Renal cortex interstitium (tissue), 11 donors: Measurements from ENCODE around the gene RBM33. TPM values are rescaled to one million over a fixed set of nuclear protein-coding genes. Genes with fewer than 3 reads are reported as not detected.

Experiments used
- DNase-seq, 11 donors: peaks; one replicate each; pipeline ENCODE4 v3.0.0-alpha.2; 2013; ENCODE audit warnings: low read depth in 9 of 11, low spot score in 4 of 11; ENCODE audit errors: extremely low read depth in 1 of 11
- polyA plus RNA-seq, 3 donors: library from polyadenylated mRNA; unstranded; fragments of 120-200 nt; gene quantifications; one replicate each; pipeline ENCODE4 v1.2.1, GENCODE V29; 2013; ENCODE audit not compliant: insufficient read length in 3 of 3

RBM33 gene
- polyA plus RNA-seq, 3 donors, result 31.6 to 45.8 (median 37.7) TPM

DNA sequence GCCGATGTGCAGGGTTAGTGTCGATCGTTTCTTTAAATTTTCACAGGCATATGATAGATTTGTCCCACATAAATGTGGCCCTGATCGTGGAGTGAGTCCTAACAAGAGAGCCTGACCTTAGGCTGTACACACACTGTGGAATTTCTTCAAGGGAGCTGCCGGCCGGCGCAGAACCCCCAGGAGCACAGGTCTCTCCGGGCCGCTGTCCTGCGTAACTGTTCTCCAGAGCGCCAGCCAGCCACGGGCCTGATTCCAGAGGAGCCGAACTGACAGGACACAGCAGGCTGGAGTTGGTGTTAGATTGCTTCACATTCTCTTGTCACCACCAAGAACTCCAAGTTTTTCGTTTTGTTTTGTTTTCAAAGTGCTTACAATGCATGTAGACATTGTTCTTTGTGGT, 130.5 kb downstream of the RBM33 start:
- DNase-seq, result no peak

DNA sequence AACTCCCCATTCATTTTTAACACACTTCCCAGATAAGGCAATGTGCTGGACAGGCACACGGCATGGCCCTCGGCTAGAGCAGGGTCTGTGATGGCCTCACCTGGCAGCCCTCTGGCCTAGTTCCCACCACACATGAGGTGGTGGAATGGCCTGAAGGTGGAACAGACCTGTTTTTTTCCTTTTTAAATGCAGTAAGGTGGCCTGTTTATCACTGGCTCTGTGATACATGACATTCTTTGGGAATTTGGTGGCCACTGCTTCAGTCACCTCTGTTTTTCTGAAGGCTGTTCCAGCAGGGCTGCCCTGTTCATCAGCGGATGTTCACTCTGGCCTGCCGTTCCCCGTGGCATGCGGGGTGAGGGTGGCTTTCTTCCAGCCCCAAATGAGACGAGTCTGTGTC, 131.2 kb downstream of the RBM33 start:
- DNase-seq, result no peak

DNA sequence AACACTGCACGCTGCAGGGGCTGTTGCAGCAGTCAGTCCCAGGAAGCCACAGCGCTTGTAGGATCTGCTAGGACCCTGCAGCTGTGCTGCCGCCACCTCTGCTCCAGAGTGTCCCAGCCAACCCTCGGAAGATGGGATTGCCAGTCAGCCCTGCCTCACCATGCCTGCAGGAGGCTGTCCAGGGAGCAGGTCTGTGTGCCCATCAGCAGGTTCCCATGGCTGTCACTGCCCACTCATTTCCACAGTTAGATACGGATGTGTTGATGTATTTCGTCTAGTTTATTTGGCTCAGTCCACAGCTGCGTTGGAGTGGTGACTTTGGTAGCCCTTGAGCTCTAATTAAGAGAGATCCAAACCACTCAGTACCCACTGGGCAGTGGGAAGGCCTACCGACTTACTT, 132.1 kb downstream of the RBM33 start:
- no peak for DNase-seq

DNA sequence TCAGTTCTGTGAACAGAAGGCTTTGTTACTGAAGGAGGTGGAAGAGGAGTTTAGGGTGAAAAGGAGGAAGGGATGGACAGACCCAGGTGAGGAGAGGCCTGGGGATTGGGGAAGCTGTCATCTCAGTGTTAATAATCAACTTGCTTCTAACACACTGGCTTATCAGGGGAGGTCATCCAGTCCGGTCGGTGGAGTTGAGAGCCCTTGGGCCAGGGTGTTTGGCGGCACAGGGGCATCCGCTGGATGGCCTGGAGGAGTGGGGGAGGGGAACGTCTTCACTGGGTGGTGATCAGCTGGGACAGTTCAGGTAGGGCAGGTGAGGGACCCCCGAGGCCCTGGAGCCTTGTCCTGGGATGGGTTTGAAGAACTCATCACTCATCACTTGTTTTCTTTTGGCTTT, 133.9 kb downstream of the RBM33 start:
- DNase-seq, result no peak

DNA sequence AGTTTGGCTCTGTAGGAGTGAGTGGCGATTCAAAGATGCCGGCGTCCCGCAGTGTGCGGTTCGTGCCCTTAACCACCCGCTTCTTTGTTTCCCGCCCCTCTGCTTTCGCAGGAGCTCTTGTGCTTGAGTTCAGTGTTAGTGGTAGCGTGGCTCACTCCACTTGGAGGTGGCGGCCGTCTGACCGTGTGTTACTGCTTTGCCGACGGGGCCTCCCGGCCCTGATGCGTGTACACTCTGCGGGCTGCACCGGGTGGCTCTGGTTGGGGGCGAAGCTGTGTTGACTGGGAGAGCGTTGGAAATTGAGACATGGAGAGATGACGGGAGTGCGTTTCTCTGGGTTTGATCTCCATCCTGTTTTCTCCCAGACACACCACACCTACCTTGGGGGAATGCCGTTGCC, 136.4 kb downstream of the RBM33 start:
- DNase-seq, result no peak

DNA sequence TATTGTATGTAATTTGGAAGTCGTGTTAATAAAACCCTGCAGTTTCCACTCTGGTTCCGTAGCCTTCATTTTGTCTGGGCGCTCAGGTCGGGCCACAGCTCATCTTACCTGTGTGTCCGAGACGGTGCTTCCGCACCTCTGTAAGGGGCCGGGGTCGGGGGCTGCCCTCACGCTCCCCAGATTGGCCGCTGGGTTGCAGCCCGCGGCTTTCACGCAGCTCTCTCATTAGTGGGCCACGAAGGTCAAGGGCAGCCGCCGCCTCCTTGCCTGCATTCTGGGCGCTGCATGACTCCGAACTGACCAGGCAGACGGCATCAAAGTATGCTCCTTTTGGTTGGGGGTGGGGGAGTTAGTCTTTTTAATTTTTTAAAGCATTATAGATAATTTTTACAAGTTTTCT, 137.0 kb downstream of the RBM33 start:
- DNase-seq, result no peak

DNA sequence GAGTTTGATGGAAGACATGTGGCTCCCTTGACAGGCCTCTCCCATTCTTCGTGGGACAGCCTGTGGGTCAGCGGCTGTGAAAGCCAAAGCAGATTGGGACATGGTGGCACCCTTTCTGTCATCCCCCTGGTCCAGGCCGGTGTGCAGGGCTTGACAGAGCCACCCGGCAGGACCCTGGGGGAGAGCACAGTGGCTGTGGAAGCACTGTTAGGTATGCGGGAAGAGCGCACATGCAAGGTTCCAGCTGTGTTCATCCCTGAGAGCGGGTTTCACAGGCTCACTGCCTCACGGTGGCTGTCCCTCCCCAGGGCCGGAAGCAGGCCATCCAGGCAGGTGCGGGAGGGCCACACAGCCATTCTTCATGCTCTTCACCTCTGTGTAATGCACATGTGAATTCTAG, 138.0 kb downstream of the RBM33 start:
- no peak for DNase-seq

DNA sequence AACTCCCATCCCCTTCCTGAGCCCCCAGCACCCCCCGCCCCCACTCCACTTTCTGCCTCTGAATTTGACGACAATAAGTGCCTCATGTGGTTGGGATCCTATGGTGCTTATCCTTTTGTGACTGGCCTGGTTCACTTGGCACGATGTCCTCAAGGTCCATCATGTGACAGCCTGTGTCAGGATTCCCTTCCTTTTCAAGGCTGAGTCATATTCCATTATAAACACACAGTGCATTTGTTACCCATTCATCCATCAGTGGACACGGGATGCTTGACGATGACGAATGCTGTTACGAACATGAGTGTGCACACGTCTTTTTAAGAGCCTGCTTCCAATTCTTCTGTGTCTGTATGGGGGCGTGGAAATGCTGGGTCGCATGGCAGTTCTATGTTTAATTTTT, 141.1 kb downstream of the RBM33 start:
- no peak for DNase-seq

DNA sequence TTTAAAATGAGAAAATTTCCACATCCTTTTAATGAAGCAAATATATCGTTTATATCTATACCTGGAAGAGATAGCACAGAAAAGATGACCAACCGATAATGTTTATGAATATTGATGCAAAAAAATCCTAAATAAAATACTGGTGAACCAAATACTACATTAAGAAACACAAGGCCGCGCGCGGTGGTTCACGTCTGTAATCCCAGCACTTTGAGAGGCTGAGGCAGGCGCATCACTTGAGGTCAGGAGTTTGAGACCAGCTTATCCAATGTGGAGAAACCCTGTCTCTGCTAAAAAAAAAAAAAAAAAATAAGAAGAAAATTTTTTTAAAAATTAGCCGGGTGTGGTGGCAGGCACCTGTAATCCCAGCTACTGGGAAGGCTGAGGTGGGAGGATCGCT, 142.0 kb downstream of the RBM33 start:
- no peak for DNase-seq

DNA sequence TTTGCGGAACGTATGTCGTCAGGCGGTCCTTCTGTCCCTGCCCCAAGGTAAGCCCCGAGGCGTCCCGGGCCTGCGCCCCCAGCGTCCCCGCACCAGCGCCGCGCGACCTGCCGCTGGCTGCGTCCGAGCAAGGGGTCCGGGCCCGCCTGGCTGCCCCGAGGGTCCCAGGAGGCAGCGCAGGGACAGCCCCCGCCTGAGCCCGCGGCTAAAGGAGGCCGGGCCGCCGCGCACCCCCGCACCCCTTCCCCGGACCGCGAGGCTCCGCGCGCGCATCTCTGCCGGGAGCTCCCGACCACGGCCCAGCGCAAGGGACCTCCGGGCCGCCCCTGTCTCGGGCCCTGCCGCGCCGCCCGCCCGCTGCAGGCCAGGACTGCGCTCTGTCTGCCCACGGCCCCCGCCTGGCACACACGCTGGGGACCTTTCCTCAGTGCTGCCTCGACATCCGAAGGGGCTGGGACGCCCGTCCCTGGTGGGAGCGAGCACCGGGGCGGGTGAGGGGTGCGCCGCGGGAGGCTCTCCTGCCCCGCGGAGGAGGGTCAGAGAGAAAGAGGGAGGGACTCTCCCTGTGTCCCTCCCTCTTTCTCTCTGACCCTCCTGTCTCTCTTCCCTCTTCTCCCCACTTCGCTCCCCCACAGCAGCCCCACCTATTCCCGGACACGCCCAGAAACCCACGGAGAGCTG, 142.8 kb downstream of the RBM33 start:
- DNase-seq, result no peak

DNA sequence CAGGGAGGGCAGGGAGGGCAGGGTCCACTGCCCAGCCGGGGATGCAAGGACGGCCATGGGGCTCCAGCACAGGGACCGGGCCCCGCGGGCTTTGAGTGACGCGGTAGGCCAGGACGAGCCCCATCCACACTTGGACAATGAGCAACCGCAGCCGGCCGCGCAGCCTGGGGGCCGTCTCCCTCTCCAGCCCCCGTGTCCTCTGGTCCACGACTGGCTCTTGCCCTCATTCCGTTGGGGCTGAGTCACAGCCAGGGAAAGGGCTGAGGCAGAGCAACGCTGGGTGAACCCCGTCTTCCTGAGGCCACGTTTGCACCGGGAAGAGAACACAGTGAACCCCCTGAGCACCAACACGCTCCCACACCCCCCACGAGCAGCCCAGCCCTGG, 144.1 kb downstream of the RBM33 start:
- DNase-seq, result no peak

DNA sequence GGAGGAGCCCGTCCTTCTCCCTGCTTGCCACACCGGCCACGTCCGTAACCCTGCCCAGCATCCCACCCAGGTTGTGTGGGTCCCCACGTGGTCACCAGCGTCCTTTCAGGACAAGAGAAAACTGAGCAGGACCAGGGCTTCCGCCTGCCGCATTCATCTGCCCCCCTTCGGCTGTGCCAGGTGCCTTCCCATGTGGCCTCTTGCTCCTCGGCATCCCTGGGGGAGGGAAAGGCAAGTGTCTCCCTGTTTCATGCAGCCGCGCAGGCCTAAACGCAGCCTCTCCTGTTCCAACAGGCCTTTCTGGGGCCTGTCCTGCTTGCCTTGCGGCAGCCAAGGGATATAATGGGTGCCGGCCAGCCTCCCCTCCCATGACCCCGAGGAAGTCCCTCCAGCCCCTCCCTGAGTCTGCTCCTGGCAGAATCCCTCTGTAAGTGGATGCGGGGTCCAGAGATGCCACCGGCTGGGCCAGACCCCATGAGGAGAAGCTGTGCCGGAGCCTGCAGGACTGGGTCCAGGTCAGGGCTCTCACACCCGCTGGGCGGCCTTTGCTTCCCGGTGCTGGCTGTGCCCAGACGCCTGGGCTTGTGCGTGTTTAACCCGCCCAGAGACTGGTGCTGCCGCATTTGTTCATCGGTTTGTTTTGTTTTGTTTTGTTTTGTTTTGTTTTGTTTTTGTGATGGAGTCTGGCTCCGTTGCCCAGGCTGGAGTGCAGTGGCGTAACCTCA, 144.7 kb downstream of the RBM33 start:
- DNase-seq, result no peak

DNA sequence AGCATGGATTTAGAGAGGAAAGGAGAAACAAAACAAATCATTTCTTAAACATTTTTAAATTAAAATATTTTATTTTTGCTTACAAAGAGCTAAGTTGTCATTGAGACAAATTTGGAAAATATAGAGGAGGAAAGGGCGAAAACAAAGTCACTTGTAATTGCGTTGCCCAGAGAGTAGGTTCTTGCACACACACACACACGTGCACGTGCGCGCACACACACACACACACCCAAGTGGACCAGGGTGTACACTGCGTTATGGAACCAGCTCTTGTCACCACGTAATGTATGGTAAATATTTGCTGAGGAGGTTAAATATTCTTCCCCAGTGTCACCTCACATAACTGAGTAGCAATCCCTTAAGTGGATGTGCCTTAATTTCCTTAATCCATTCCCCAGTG, 146.2 kb downstream of the RBM33 start:
- DNase-seq, result no peak

DNA sequence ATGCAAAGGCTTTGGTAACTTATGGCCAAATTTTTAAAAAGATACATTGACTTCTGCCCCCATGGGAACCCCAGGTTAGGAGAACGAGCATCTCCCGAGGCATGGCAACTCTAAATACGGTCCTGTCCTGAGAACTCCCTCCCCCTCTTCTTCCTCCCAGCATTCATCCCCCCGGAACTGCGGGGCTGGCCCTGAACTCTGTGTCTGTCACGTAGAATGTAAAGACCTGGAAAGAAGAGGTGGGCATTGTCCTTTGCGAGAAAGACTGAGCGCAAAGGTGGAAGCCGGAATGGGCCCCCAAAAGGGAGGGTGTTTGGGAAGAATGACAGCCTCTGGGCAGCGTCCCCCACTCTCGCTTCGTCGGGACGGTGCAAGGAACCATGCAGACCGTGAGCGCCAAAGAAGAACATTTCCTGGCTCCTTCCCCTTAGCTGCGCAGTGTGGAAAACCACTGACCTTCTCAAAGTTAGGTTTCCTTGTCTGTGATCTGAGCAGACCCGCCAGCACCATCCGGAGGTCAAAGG, 146.8 kb downstream of the RBM33 start:
- no peak for DNase-seq

DNA sequence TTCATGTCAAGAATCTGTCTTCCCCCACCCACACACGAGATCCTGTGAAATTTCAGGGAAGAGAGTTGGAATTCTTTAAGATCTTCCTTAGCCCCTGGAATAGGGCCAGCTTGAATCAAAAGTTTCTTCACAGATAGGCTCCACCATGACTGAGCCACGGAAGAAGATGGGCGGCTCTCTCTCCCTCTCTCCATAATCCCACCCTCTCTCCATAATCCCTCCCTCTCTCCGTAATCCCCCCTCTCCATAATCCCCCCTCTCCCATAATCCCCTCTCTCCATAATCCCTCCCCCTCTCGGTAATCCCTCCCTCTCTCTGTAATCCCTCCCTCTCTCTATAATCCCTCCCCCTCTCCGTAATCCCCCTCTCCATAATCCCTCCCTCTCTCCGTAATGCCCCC, 147.4 kb downstream of the RBM33 start:
- DNase-seq, result no peak

DNA sequence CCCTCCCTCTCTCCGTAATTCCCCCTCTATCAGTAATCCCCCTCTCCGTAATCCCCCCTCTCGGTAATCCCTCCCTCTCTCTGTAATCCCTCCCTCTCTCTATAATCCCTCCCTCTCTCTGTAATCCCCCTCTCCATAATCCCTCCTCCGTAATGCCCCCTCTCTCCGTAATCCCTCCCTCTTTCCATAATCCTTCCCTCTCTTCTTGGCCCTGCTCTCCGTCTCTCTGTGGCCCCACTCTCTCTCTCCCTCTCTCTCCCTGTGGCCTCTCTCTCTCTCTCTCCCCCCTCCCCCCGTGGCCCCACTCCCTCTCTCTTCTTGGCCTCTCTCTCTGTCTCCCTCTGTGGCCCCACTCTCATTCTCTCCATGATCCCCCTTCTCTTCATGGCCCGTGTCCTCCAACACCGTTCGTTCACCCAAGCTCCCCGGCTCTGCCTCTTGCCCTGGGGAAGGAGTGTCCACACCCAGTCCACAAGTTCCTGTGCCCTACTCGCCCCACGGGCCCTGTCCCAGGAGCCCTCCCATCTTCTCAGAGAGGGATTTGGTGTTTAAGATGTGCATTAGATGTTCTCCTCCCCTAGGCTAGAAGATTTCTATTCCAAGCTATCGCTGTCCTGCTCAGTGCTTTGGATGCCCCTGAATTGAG, 148.0 kb downstream of the RBM33 start:
- DNase-seq, result no peak

DNA sequence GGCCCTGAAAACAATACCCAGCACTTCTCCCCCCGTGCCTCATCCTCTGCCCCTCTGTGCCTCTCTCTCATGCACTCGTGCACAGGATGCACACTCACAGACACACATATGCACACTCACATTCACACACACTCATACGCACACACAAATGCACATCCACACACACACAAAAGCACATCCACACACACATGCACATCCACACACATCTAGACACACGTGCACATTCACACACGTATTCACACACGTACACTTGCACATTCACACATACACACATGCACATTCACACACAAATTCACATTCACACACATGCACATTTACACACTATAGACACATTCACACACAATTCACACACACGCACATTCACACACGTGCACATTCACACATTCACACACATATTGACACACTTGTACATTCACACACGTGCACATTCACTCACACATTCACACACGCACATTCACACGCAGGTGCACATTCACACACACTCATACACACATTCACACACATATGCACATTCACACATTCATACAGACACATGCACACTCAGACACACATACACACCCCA, 148.6 kb downstream of the RBM33 start:
- DNase-seq, result no peak

DNA sequence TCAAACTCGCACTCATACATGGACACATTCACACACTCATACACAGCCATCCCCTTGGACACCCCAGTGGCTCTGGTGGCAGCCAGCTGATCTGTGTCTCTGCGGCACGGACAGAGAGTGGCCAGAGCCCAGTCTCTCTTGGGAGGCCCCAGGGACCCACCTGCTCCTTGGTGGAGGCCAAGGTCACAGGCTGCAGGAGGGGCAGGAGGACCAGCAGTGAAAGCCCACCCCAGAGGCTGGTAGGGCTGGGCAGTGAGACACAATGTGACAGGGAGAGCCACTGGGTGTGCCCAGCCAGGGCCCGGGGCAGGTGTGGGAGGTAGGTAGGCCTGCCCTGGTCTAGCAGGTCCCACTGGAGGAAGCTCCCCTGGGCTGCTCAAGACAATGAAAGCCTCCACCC, 149.3 kb downstream of the RBM33 start:
- no peak for DNase-seq

DNA sequence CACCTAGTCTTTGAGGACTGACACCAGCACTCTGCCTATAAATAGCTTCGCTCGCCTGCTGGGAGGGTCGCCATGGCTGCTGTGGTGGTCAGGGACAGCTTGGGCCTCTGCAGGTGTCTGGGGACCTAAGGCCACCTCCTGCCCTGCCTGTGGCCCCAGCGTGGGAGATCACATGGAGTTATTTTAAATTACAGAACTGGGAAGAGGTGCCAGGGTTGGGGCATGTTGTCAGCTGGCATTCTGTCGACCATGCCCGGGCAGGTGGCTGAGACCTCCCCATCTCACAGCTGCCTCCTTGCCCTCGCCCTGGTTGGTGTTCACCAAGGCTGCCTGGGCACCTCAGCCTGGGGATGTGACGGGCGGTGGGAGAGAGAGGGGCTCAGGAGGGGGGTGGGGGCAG, 149.7 kb downstream of the RBM33 start:
- DNase-seq, result no peak

DNA sequence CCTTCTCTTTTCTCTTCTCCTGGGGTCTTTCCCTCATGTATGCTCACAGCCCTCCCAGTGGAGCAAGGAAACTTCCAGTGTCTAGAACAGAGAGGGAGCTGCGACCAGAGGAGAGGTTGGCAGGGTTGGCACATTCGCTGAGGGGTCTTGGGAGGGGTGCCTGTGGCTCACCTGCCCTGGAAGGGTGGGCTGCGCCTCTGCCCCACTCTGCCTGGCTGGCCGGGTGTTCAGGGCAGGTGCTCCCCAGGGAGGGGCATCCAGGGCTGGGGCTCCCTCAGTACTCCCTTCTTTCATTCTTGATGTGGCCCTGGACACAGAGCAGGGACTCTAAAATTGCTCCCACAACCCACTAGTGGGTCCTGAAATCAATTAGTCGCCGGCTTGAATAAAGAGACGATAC, 150.9 kb downstream of the RBM33 start:
- DNase-seq, result no peak
